ENCODE results near the gene GLO1. TPM values are rescaled to one million over a fixed set of nuclear protein-coding genes. Genes with fewer than 3 reads are reported as not detected.

GLO1 gene
- total RNA-seq, 1 experiment from 2014 or later, result 188 TPM

GRCh38 chr6:38724343-38724742, 21.4 kb upstream of the GLO1 start:
- DNase-seq, result no peak
- Histone ChIP-seq H3K27me3 (ENCODE audit: insufficient read depth, low read length) (no peaks in the 10 kb centered on the region), H3K23ac (ENCODE audit: insufficient read length, low read depth, low read length) (no peak overlapping the region), H3K4me1 (ENCODE audit: insufficient read depth, low read length) (no peaks in the 10 kb centered on the region), H3K14ac (ENCODE audit: insufficient read depth, low read length) (no peak overlapping the region), H3K4ac (ENCODE audit: low read depth, low read length) (no peak overlapping the region), H3K79me2 (ENCODE audit: insufficient read depth, low read length) (no peaks in the 10 kb centered on the region), H3T11ph (ENCODE audit: low read length) (no peak overlapping the region), H4K91ac (ENCODE audit: insufficient read length, low read depth, low read length) (no peak overlapping the region), H3K9ac (ENCODE audit: extremely low read depth, insufficient read length, low read length) (no peak overlapping the region), H2BK15ac (ENCODE audit: low read depth, low read length) (no peak overlapping the region), H3K23me2 (ENCODE audit: insufficient read length, low read depth, low read length, poor library complexity, severe bottlenecking) (no peaks in the 10 kb centered on the region), H3K27ac (ENCODE audit: insufficient read length, low read depth, low read length) (no peak overlapping the region), H2BK20ac (ENCODE audit: low read depth, low read length, poor library complexity, severe bottlenecking) (no peak overlapping the region), H2AK5ac (ENCODE audit: insufficient read length, low read length) (no peak overlapping the region), H2BK5ac (ENCODE audit: insufficient read length, low read length) (no peak overlapping the region), H3K79me1 (ENCODE audit: insufficient read depth, low read depth, low read length, poor library complexity, severe bottlenecking) (no peaks in the 10 kb centered on the region), H4K8ac (replicated peaks; ENCODE audit: insufficient read length, low read depth, low read length) (no peak overlapping the region), H4K20me1 (ENCODE audit: control insufficient read depth, insufficient read depth, insufficient read length) (no peaks in the 10 kb centered on the region), H3K56ac (ENCODE audit: insufficient read length, low read depth, low read length) (no peak overlapping the region), H4K5ac (ENCODE audit: insufficient read length, low read depth, low read length) (no peak overlapping the region), H2BK120ac (ENCODE audit: low read depth, low read length, poor library complexity, severe bottlenecking) (no peak overlapping the region), H3K9me3 (ENCODE audit: control insufficient read depth, low read depth, low read length) (no peaks in the 10 kb centered on the region), H2AFZ (ENCODE audit: low read length) (no peak overlapping the region), H2BK12ac (ENCODE audit: insufficient read length, low read depth, low read length) (no peak overlapping the region), H3K4me2 (ENCODE audit: insufficient read depth, insufficient read length, low read length) (no peak overlapping the region), H3K18ac (ENCODE audit: insufficient read length, low read depth, low read length) (no peak overlapping the region)
- Mint-ChIP-seq H3K27me3 (ENCODE audit: low read depth) (no peaks in the 10 kb centered on the region; the same call in 1 of the 2 replicates), H3K27ac (no peak overlapping the region), H3K36me3 (ENCODE audit: insufficient read depth in 1 of 3, low read depth in 3 of 3) (peaks cover 0 to 8% (median 0%) of the 10 kb centered on the region in 3 experiments; a peak in 2 of 7 replicates), H3K4me3 (no peak overlapping the region), H3K9me3 (peaks cover 0 to 7% of the 10 kb centered on the region in 2 experiments; a peak in 4 of 5 replicates), H3K4me1 (peaks cover 2 to 3% of the 10 kb centered on the region in 2 experiments; a peak in 1 of 4 replicates)
- TF ChIP-seq CTCF (conservative IDR thresholded peaks at IDR 0.05), result no peak
- WGBS (ENCODE audit: extremely low coverage, insufficient read length, low lambda C conversion rate), result no CpG with 5 or more reads among the region's 5 CpGs
